OCI-LY1 (cell line): ENCODE measurements around the gene S100B.

Source experiments
- H2AFZ ChIP-seq: fragments of 200-600 bp; sonication (generic), shearing (Covaris generic); 2 replicates; pipeline ENCODE4 v1.6.0; 2014; ENCODE audit warnings: antibody characterized with exemption, mild to moderate bottlenecking, low read length
- H3F3A ChIP-seq: fragments of 200-600 bp; sonication (generic), shearing (Covaris generic); 2 replicates; pipeline ENCODE4 v1.6.0; 2014; ENCODE audit warnings: mild to moderate bottlenecking, antibody characterized with exemption, low read length, moderate library complexity; ENCODE audit not compliant: insufficient read depth
- H3K27ac ChIP-seq: fragments of 200-600 bp; sonication (generic); 2 replicates; pipeline ENCODE4 v1.5.1; 2014; ENCODE audit warnings: low read length, mixed run types, mild to moderate bottlenecking, low read depth; ENCODE audit not compliant: poor library complexity, severe bottlenecking
- H3K27me3 ChIP-seq: fragments of 200-600 bp; sonication (generic); 2 replicates; pipeline ENCODE4 v1.6.0; 2014; ENCODE audit warnings: antibody characterized with exemption, mild to moderate bottlenecking, low read length, moderate library complexity; ENCODE audit not compliant: insufficient read depth
- H3K36me3 ChIP-seq: fragments of 200-600 bp; sonication (generic); 2 replicates; pipeline ENCODE4 v1.6.1; 2014; ENCODE audit warnings: mild to moderate bottlenecking, antibody characterized with exemption, low read length, moderate library complexity, mixed read lengths; ENCODE audit not compliant: insufficient read depth
- H3K4me1 ChIP-seq: fragments of 200-600 bp; sonication (generic); 2 replicates; pipeline ENCODE4 v1.5.1; 2014; ENCODE audit warnings: mild to moderate bottlenecking, low read length, moderate library complexity; ENCODE audit not compliant: insufficient read depth, severe bottlenecking
- H3K4me2 ChIP-seq: fragments of 200-600 bp; sonication (generic), shearing (Covaris generic); 2 replicates; pipeline ENCODE4 v1.6.1; 2014; ENCODE audit warnings: low read length
- H3K4me3 ChIP-seq: fragments of 200-600 bp; sonication (generic); 2 replicates; pipeline ENCODE4 v1.5.1; 2014; ENCODE audit warnings: low read length, low read depth, mild to moderate bottlenecking, mixed read lengths; ENCODE audit not compliant: poor library complexity, severe bottlenecking
- H3K79me2 ChIP-seq: fragments of 200-600 bp; shearing (Covaris generic); 2 replicates; pipeline ENCODE4 v1.6.1; 2016; ENCODE audit warnings: mixed run types, low read length, mixed read lengths; ENCODE audit not compliant: insufficient read depth
- H3K9ac ChIP-seq: fragments of 200-600 bp; sonication (generic), shearing (Covaris generic); 2 replicates; pipeline ENCODE4 v1.6.1; 2014; ENCODE audit warnings: mild to moderate bottlenecking, low read length, mixed read lengths
- H3K9me2 ChIP-seq: fragments of 200-600 bp; sonication (generic), shearing (Covaris generic); 2 replicates; pipeline ENCODE4 v1.6.1; 2014; ENCODE audit warnings: low read depth, mild to moderate bottlenecking, low read length, mixed read lengths
- H3K9me3 ChIP-seq: fragments of 200-600 bp; shearing (Covaris generic); 2 replicates; pipeline ENCODE4 v1.6.1; 2014; ENCODE audit warnings: low read length, mixed read lengths
- H4K20me1 ChIP-seq: fragments of 200-600 bp; sonication (generic), shearing (Covaris generic); 2 replicates; pipeline ENCODE4 v1.6.0; 2016; ENCODE audit warnings: mild to moderate bottlenecking, low read length; ENCODE audit not compliant: insufficient read depth
- EZH2 ChIP-seq: fragments of 200-600 bp; sonication (generic), shearing (Covaris generic); IDR thresholded peaks from 2 replicates; pipeline ENCODE4 v1.8.0; 2017; ENCODE audit warnings: borderline replicate concordance, mixed run types, mild to moderate bottlenecking, antibody characterized with exemption, low read length, moderate library complexity, mixed read lengths
- TF ChIP-seq, protein P1 (sequence below): fragments of 200-600 bp; sonication (generic), shearing (Covaris generic); IDR thresholded peaks from 2 replicates; pipeline ENCODE4 v1.5.1; 2017; ENCODE audit warnings: mild to moderate bottlenecking, antibody characterized with exemption, low read length, moderate library complexity, mixed read lengths

The S100B gene

DNA sequence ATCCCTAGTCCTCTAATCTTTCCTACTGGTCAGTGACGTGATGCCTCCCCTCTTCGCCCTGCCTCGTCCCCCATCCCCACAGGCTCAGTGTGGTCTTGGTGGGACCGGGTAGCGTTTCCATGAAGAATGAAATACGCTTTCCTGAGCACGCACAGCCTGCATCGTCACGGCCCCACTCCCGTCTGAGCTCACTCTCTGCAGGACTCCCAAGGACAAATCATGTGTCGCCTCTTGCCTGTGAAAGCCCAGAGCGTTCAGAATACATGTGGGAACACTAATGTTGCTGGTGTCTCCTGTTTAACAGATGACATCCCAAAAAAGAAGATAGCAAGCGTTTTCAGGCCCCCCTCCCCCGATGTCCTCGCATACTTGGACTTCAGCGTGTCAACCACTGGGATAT lies 49.2 kb downstream of the S100B start:
- Histone ChIP-seq H3K9me2 (no peaks in the 10 kb centered on the region), H3K4me3 (no peak overlapping the region), H4K20me1 (no peaks in the 10 kb centered on the region), H3K9me3 (no peaks in the 10 kb centered on the region), H3K79me2 (no peaks in the 10 kb centered on the region), H3K4me2 (no peak overlapping the region), H3K36me3 (peaks cover 8% of the 10 kb centered on the region; the same call in 1 of the 2 replicates), H3K27me3 (no peaks in the 10 kb centered on the region), H3K9ac (no peak overlapping the region), H2AFZ (no peak overlapping the region), H3K27ac (no peak overlapping the region), H3F3A (no peaks in the 10 kb centered on the region), H3K4me1 (peaks cover 42% of the 10 kb centered on the region)
- TF ChIP-seq, protein P1, sequence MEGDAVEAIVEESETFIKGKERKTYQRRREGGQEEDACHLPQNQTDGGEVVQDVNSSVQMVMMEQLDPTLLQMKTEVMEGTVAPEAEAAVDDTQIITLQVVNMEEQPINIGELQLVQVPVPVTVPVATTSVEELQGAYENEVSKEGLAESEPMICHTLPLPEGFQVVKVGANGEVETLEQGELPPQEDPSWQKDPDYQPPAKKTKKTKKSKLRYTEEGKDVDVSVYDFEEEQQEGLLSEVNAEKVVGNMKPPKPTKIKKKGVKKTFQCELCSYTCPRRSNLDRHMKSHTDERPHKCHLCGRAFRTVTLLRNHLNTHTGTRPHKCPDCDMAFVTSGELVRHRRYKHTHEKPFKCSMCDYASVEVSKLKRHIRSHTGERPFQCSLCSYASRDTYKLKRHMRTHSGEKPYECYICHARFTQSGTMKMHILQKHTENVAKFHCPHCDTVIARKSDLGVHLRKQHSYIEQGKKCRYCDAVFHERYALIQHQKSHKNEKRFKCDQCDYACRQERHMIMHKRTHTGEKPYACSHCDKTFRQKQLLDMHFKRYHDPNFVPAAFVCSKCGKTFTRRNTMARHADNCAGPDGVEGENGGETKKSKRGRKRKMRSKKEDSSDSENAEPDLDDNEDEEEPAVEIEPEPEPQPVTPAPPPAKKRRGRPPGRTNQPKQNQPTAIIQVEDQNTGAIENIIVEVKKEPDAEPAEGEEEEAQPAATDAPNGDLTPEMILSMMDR, result no peak
- TF ChIP-seq EZH2, result no peak

DNA sequence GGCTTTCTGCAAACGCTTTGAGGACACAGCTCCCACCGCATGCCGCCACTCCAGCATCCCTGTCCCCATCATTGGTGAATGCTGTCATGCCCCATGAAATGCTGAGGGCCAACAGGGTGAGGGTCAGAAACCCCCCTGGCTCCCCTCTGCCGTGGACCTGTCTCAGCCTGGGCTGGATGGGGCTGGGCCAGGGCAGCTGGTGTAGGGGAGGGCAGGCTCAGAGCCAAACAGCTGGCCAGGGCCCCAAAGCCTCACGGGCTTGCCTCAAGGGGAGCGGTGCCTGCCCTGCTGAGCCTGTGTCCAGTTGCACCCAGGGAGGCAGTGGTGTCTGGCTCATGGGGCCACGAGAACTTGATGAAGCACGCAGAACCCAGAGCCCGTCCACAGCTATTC lies 49.7 kb downstream of the S100B start:
- H3K9me3 ChIP-seq, result no peaks in the 10 kb centered on the region

DNA sequence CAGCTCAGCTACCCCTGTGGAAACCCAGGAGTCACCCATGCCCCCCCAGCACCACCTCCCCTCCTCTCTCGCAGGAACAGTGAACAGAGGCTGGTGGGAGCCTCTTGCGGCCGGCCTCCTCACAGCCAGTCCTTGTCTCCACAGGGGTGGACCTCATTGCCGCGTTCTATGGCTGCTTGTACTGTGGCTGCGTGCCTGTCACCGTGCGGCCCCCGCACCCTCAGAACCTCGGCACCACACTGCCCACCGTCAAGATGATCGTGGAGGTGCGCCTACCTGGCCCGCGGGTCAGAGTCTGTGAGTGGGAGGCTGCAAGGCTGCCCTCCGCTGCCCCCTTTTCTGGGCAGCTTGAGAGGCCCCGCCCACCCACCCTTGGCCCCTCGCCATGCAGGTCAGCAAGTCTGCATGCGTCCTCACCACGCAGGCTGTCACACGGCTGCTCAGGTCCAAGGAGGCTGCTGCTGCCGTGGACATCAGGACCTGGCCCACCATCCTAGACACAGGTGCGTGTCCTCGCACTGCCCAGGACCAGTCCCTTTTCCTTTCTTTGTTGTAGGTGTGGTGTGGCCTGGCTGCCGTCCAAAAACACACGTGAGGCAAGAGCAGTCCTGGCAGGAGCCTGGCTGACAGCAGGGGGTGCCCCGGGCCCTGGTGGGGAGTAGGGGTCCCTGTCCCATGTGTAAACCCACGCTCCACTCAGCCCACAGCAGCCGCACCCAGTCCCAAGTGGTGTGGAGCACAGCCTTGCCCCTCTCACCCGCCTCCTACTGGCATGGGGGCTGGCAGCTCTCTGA lies 50.3 kb downstream of the S100B start:
- Histone ChIP-seq H3K79me2 (no peaks in the 10 kb centered on the region), H3K9ac (no peak overlapping the region), H3K4me2 (no peak overlapping the region), H4K20me1 (no peaks in the 10 kb centered on the region), H2AFZ (no peak overlapping the region), H3K36me3 (peaks cover 6% of the 10 kb centered on the region; the same call in 1 of the 2 replicates), H3K9me3 (no peaks in the 10 kb centered on the region), H3F3A (no peaks in the 10 kb centered on the region), H3K9me2 (no peaks in the 10 kb centered on the region), H3K27me3 (no peaks in the 10 kb centered on the region), H3K4me3 (no peak overlapping the region), H3K27ac (no peak overlapping the region), H3K4me1 (peaks cover 38% of the 10 kb centered on the region)
- no peak for TF ChIP-seq EZH2
- TF ChIP-seq, protein P1, result no peak

More for the DNA sequence above, 49.7 kb downstream of the S100B start:
- H3K27me3 ChIP-seq, result no peaks in the 10 kb centered on the region
- no peaks in the 10 kb centered on the region for H3K9me2 ChIP-seq
- no peak overlapping the region for H3K4me2 ChIP-seq
- H3F3A ChIP-seq, result no peaks in the 10 kb centered on the region
- H3K9ac ChIP-seq, result no peak overlapping the region
- H4K20me1 ChIP-seq, result no peaks in the 10 kb centered on the region
- no peak overlapping the region for H3K4me3 ChIP-seq
- TF ChIP-seq, protein P1, result no peak
- no peak for TF ChIP-seq EZH2
- H3K36me3 ChIP-seq, result peaks cover 6% of the 10 kb centered on the region; the same call in 1 of the 2 replicates
- H3K79me2 ChIP-seq, result no peaks in the 10 kb centered on the region
- peaks cover 42% of the 10 kb centered on the region for H3K4me1 ChIP-seq
- H3K27ac ChIP-seq, result no peak overlapping the region
- no peak overlapping the region for H2AFZ ChIP-seq
